Measurements from ENCODE around the gene DLGAP5.
A peak's percentile ranks its signal among the peaks of the same experiment; 100 is the strongest.

DLGAP5 gene

DNA sequence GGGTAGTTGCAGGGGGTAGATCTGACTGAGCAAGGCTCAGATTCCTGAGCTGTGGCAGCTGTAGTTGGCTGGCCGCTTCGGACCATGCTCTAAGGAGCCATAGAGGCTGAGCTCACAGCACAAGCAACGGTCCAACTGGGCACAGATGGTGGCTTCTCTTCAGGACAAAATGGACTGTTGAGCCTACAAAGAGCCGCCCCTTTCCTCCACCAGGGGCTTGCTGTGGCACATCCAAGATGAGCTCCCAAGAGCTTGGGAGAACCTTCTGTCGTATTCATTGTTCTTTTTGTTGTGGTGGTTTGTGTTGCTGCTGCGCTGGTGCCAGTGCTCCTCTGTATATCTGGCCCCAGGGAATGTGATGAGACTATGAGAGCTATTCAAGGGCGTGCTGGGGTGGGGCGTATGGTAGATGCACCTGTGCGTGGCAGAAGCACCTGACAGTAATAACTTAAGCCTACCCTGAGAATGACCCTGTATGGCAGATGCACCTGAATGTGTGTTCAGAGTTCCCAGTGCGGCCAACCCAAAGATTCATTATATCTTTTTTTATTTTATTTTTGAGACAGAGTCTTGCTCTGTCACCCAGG, 80.2 kb downstream of the DLGAP5 start:
- no peak for DNase-seq (ENCODE audit: low spot score)

DNA sequence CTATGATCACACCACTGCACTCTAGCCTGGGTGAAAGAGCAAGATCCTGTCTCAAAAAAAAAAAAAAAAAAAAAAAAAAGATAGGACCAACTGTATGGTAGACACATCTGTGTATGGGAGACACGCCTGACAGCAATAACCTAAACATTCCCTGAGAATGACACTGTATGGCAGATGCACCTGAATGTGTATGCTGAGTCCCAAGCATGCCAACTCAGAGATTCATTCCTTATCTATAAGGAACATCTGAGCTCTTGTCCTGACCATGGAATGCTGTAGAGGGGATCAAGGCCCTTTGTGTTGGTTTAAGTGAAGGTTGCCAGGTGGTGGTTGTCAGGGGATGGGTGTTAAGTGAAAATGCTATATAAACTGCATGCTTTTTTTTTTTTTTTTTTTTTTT, 81.5 kb downstream of the DLGAP5 start:
- DNase-seq (ENCODE audit: low spot score), result no peak

DNA sequence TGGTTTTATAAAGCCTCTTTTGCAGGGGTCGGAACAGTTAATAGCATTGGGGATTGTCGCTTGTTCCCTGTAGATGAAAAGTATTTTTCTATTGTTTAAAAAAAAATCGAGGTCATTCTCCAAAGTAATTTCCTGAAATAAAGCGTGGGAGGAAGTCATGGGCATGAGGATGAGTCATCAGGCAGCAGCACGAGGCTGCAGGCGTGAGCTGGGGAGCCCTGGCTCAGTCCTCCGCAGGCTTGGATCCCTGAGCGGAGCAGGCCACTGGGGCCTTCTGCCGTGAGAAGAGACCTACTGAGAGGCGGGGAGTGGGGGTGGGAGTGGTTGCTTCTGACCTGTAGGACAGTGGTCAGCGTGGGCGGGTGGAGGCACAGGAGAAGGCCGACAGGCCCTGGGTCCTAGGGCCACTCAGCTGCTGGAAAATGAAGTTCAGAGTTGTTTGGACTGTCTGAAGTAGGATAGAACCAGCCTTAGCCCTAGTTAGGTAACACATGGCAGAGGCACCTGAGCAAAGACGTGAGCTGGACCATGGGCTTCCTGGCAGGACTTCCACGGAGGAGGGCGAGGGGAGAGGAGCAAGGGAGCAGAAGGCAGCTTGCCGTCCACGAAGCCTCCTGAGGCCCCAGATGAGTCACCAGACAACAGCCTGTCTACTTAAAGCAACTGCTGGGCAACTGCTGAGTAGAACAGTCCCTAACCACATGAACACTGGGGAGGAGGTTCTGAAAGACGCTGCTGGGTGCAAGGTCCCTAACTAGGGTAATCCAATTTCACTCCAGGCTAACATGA, 83.4 kb downstream of the DLGAP5 start:
- peak; percentile 37 for DNase-seq (ENCODE audit: low spot score)

DNA sequence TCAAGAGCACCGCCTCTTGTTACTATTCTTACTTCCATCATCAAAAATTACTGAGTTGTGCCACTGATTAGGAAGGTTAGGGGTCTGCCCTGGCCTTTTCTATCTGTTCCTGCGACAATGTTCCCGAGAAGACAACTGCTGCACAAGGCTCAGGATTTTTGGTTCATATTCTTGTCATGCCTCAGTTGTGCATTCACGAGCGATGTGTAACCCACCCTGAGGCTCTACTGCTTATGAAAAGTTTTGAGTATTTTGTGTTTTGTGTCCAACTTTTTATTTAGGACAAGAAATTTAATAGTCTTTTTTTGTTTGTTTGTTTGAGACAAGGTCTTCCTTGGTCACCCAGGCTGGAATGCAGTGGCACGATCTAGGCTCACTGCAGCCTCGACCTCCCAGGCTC, 85.4 kb downstream of the DLGAP5 start:
- DNase-seq (ENCODE audit: low spot score), result no peak

DNA sequence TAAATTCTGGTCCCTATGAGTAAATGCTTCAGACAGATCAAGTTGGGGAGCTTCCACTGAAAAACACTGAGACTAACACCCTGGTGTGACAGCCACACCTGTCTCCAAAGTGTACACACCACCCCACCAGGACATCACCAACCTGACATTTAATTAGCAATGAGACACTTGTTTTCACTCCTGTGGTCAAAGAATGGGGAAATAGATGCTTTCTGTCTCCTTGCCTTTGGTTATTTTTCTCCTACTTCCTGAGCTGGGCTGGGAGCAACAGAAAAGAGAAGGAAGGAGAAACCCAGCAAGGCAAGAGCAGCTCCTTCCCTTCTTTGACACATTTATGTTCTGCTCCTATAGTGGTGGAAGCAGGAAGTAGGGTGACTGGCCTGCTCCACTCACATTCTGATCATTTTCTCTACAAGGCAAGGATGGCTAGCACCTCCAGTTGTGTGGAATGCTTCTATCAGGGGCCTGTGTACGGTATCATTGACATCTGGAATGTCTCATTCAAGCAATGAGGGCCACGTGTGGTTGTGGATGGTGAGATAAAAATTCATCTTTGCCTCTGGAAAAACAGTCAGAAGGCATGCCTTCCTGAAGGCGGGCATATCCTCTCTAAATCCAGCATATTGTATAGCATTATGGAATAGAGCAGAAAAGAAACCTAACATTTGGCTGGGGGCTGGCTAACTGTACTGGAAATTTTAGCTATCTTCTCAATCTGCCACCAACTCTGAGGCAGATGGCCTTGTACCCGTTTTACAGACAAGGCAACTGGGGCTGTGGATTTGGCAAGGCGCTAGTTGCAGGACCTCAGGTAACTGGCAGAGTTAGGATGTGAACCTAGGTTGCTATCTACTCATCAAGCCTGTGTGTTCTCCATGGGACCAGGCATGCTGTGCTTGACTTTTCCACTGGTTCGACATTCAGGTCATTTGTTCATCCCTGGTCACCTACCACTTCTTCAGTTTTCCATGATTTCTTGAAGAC, 87.1 kb downstream of the DLGAP5 start:
- no peak for DNase-seq (ENCODE audit: low spot score)

DNA sequence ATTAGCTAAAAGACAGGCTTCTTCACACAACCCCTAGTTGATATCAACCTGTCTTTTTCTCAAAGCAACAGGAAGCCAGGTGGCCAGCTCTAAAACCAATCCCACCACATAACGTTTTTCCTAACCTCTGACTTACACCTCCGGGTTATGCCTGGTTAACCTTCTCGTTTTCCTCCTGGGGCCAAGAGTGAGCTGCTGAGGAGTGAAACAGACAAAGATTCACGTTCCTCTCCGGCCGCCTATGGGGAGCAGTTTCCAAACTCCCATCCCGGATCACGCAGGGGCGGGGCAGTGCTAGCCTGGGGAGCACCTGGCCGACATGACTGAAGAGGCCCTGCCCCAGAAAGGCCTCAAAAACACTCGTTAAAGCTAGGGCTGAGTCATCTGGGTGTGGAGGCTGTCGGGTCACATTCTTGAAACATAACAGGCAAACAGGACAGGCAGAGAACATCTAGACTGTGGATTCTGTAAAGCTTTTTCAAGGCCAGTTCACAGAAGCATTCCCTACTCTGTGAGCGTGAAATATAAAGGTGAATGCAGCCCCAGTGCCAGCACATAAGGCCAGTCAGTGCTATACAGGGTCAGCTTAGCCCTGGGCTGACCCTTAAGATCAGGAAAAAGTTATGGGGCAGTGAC, 88.3 kb downstream of the DLGAP5 start:
- no peak for DNase-seq (ENCODE audit: low spot score)

DNA sequence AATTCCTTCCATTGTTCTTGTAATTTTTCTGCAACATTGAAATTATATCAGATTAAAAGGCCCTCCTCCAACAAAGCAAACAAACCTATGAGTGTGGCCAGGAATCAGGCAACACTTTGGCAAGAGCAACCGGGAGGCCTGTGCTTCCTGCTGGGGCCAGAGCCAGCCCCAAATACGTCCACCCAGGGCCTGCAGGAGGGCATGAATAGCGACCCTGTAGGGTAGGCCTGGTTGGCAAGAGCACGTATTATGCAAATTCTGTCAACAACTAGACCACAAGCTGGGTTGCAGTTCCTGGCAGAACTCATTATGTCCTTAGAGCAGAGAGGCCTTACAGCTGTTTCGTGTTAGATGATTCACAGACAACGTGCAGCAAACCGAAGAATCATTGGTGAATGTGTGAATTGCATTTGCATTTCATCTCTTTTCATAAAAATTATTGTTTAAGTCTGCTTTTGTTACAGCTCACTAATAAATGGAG, 89.2 kb downstream of the DLGAP5 start:
- no peak for DNase-seq (ENCODE audit: low spot score)

DNA sequence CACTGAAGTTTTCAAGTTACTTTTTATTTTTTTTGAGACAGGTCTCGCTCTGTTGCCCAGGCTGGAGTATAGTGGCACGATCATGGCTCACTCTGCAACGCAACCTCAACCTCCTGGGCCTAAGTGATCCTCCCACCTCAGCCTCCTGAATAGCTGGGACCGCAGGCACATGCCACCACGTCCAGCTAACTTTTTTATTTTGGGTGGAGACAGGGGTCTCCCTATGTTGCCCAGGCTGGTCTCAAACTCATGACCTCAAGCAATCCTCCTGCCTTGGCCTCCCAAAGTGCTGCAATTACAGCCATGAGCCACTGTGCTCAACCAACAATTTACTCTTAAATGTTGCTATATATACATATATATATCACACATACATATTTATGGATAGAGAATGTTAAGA, 89.7 kb downstream of the DLGAP5 start:
- DNase-seq (ENCODE audit: low spot score), result no peak

DNA sequence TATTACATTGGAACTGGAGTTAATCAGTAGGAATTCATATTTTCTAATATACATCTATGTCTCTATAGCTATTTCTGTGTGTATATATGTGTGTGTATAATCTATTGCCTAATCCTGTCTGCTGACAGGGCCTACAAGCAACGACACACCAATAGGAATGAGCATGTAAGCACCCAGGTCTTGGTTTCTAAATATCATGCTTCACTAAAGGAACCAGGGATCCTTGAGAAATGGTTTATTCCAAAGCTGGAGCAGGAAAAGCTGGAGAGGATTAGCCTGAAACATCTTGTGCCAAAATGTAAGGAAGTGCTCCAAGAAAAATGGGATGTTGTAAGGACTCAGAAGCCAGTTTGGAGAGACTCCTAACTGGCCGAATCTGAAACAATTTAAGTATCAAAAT, 91.6 kb downstream of the DLGAP5 start:
- DNase-seq (ENCODE audit: low spot score), result no peak

DNA sequence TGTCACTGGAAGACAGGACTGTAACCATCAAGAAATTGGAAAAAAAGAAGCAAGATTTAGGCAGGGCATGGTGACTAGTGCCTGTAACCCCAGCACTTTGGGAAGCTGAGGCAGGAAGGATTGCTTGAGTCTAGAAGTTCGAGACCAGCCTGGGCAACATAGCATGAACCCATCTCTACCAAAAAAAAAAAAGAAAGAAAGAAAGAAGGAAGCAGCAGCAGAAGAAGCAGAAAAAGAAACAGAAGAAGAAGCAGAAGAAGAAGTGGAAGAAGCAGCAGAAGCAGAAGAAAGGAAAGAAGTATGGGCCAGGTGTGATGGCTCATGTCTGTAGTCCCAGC, 92.9 kb downstream of the DLGAP5 start:
- DNase-seq (ENCODE audit: low spot score), result no peak

Data from D341Med (cell line).